Measurements from ENCODE around the gene ANO2.
"Not testable (repeated sequence)": the region's sequence is repeated elsewhere in the genome, so short reads cannot be mapped to it uniquely, and the experiment has no call there.

The ANO2 gene

DNA sequence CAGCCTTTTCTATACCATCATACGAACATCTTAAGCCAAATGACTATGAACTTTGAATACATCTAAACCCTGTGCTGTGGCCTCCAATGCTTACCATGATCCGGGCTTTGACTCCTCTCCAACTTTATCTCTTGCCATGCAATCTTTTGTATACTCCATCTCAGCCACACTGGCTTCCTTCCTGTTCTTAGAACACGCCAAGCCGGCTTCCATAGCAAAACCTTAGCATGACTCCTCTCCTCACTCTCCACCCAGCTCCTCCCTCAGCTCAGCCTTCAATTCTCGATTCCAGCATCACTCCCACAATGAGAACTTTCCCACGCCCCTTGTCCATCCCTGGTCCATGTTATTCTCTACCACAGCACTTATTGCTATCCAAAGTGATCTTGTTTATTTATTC is 284.8 kb downstream of the ANO2 start:
- Mint-ChIP-seq H3K27me3 (ENCODE audit: low read depth, poor library complexity) (peaks cover 8% of the 10 kb centered on the region), H3K9me3 (no peaks in the 10 kb centered on the region), H3K36me3 (ENCODE audit: low read depth) (no peaks in the 10 kb centered on the region), H3K27ac (no peak overlapping the region), H3K4me1 (no peaks in the 10 kb centered on the region), H3K4me3 (no peak overlapping the region)
- TF ChIP-seq, protein P1, sequence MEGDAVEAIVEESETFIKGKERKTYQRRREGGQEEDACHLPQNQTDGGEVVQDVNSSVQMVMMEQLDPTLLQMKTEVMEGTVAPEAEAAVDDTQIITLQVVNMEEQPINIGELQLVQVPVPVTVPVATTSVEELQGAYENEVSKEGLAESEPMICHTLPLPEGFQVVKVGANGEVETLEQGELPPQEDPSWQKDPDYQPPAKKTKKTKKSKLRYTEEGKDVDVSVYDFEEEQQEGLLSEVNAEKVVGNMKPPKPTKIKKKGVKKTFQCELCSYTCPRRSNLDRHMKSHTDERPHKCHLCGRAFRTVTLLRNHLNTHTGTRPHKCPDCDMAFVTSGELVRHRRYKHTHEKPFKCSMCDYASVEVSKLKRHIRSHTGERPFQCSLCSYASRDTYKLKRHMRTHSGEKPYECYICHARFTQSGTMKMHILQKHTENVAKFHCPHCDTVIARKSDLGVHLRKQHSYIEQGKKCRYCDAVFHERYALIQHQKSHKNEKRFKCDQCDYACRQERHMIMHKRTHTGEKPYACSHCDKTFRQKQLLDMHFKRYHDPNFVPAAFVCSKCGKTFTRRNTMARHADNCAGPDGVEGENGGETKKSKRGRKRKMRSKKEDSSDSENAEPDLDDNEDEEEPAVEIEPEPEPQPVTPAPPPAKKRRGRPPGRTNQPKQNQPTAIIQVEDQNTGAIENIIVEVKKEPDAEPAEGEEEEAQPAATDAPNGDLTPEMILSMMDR (IDR thresholded peaks at IDR 0.05): no peak
- DNase-seq: no peak

DNA sequence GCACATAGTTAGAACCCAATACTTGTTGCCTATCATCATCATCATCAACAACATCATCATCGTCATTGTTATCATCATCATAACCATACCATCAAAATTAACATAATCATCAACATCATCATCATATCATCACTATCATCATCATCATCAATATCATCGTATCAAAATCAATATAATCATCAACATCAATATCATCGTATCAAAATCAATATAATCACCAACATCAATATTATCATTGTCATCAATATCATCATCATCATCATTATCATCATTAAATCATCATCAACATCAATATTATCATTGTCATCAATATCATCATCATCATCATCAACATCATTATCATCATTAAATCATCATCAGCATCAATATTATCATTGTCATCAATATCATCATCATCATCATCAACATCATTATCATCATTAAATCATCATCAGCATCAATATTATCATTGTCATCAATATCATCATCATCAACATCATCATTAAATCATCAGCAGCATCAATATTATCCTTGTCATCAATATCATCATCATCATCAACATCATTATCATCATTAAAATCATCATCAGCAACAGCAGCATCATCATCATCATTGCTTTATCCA is 286.6 kb downstream of the ANO2 start:
- not testable (repeated sequence) for H3K27ac Mint-ChIP-seq; DNase-seq; H3K4me1 Mint-ChIP-seq; H3K36me3 Mint-ChIP-seq (ENCODE audit: low read depth); H3K27me3 Mint-ChIP-seq (ENCODE audit: low read depth, poor library complexity); H3K9me3 Mint-ChIP-seq; H3K4me3 Mint-ChIP-seq

DNA sequence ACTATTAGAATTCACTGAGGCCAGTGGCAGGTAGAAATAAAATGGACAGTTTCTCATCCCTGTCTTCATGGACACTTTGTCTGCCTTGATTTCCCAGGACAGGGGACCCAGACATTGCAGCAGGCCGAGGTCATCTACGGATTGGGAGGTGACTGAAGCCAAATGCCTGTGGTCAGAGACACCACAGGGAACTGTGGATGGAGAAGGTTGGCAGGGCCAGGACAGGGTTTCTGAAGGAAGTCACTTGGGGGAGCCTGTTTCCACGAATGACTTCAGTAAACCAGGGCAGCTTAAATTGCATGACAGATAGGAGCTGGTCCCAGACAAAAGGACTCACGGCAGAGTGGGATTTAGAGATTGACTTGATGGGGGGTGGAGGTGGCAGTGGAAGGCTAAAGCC is 288.2 kb downstream of the ANO2 start:
- Mint-ChIP-seq H3K4me3 (no peak overlapping the region), H3K9me3 (no peaks in the 10 kb centered on the region), H3K36me3 (ENCODE audit: low read depth) (no peaks in the 10 kb centered on the region), H3K27ac (no peak overlapping the region), H3K27me3 (ENCODE audit: low read depth, poor library complexity) (peaks cover 3% of the 10 kb centered on the region), H3K4me1 (no peaks in the 10 kb centered on the region)
- no peak for DNase-seq
- TF ChIP-seq, protein P1 (IDR thresholded peaks at IDR 0.05): no peak

DNA sequence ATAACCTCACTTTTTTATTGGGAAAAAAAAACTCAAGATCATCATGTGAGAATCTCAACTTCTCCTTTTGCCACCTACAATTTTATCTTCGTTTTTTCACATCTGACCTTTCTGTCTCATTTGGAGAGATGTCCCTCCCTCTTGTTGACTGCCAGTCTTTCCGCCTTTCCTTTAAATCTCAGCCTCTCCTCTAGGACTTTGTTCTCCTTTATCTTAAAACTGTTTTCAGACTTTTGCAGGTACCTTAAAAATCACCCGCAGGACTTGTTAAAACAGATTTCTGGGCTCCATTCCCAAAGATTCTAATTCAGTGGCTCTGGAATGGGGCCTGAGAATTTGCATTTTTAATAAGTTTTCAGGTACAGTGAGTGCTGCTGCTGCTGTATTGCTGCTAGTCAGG is 289.9 kb downstream of the ANO2 start:
- H3K4me3 Mint-ChIP-seq: no peak overlapping the region
- DNase-seq: no peak
- TF ChIP-seq, protein P1 (IDR thresholded peaks at IDR 0.05): no peak
- H3K9me3 Mint-ChIP-seq: no peaks in the 10 kb centered on the region
- H3K27ac Mint-ChIP-seq: no peak overlapping the region
- H3K27me3 Mint-ChIP-seq (ENCODE audit: low read depth, poor library complexity): no peaks in the 10 kb centered on the region
- H3K36me3 Mint-ChIP-seq (ENCODE audit: low read depth): no peaks in the 10 kb centered on the region
- no peaks in the 10 kb centered on the region for H3K4me1 Mint-ChIP-seq

DNA sequence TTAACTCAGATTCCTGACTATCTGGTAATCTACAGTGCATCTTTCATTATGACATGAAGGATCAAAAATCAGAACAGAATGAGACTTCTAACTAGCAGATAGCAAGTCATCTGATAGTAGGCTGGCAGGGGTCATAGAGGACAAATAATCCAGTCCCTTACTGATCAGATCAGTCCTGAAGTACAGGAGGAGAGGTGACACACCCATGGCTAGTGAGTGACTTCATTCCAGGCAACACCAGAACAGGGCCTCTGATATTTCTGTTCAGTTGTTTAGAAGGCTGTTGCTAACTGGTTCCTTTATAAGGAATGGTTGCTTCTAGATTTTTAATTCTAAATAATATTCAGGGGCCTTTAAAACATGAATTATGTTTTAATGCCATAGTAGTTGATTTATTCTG is 291.0 kb downstream of the ANO2 start:
- no peak for DNase-seq

DNA sequence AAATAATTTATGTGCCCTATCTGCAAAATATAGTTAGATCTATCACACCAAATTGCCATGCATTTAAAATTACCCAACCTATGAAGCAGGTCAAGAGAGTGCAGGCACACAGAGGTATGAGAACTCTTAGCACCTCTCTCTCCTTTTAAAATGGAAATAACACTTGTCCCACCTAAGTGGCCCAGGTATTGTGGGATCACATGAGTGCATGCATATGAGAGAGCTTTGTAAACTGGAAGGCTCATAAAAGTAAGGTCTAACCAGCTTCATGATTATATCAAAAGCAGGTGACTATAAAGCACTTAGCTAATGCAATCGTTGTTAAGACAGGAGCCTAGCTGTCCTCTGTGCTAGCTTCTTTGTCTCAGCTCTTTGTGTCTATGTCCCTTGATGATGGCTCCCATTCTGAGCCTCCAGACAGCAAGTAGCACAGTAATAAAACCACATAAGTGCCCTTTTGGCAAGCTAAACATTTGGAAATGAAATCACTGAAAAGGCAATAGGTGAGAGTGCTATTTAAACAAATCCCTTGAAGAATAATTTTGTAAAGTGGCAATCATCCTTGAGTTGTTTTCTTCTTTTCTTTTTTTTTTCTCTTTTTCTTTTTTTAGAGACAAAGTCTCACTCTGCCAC is 294.1 kb downstream of the ANO2 start:
- H3K4me1 Mint-ChIP-seq: peaks cover 13% of the 10 kb centered on the region
- TF ChIP-seq, protein P1 (IDR thresholded peaks at IDR 0.05): no peak
- no peaks in the 10 kb centered on the region for H3K36me3 Mint-ChIP-seq (ENCODE audit: low read depth)
- no peak overlapping the region for H3K27ac Mint-ChIP-seq
- H3K9me3 Mint-ChIP-seq: no peaks in the 10 kb centered on the region
- no peak overlapping the region for H3K4me3 Mint-ChIP-seq
- DNase-seq: no peak
- peaks cover 3% of the 10 kb centered on the region for H3K27me3 Mint-ChIP-seq (ENCODE audit: low read depth, poor library complexity)

More for the DNA sequence above, 291.0 kb downstream of the ANO2 start:
- TF ChIP-seq, protein P1 (IDR thresholded peaks at IDR 0.05): no peak
- Mint-ChIP-seq H3K4me3 (no peak overlapping the region), H3K27me3 (ENCODE audit: low read depth, poor library complexity) (no peaks in the 10 kb centered on the region), H3K36me3 (ENCODE audit: low read depth) (no peaks in the 10 kb centered on the region), H3K27ac (no peak overlapping the region), H3K9me3 (no peaks in the 10 kb centered on the region), H3K4me1 (peaks cover under 1% of the 10 kb centered on the region)
